GM23248 (cell line): ENCODE data around the gene ZNF554. TPM values are rescaled to one million over a fixed set of nuclear protein-coding genes. Genes with fewer than 3 reads are reported as not detected.

ENCODE experiments used
- DNase-seq: peaks from one replicate; pipeline ENCODE4 v3.0.0-alpha.2; 2015
- H2AFZ ChIP-seq: fragments of 200-600 bp; sonication (generic); 2 replicates; pipeline ENCODE4 v1.6.1; 2016; ENCODE audit warnings: antibody characterized with exemption
- H3F3A ChIP-seq: fragments of 200-600 bp; sonication (generic); 2 replicates; pipeline ENCODE4 v1.6.1; 2016; ENCODE audit warnings: mild to moderate bottlenecking, antibody characterized with exemption, mixed run types; ENCODE audit not compliant: insufficient read depth
- H3K27ac ChIP-seq: fragments of 200-600 bp; sonication (generic); 2 replicates; pipeline ENCODE4 v1.5.1; 2016; ENCODE audit warnings: mild to moderate bottlenecking
- H3K27me3 ChIP-seq: fragments of 200-600 bp; sonication (generic); replicated peaks from 2 replicates; pipeline ENCODE4 v1.6.1; 2016; ENCODE audit warnings: mild to moderate bottlenecking; ENCODE audit not compliant: insufficient read depth
- H3K36me3 ChIP-seq: fragments of 200-600 bp; sonication (generic); 2 replicates; pipeline ENCODE4 v1.6.1; 2016; ENCODE audit warnings: low read depth, mild to moderate bottlenecking
- H3K4me1 ChIP-seq: fragments of 200-600 bp; sonication (generic); 2 replicates; pipeline ENCODE4 v1.6.1; 2016; ENCODE audit warnings: mild to moderate bottlenecking; ENCODE audit not compliant: insufficient read depth
- H3K4me2 ChIP-seq: fragments of 200-600 bp; sonication (generic); one replicate; pipeline ENCODE4 v1.6.1; 2016; ENCODE audit warnings: mild to moderate bottlenecking; ENCODE audit not compliant: unreplicated experiment
- H3K4me3 ChIP-seq: fragments of 200-600 bp; sonication (generic); 2 replicates; pipeline ENCODE4 v1.5.1; 2016; ENCODE audit warnings: mild to moderate bottlenecking
- H3K79me2 ChIP-seq: fragments of 200-600 bp; sonication (generic); 2 replicates; pipeline ENCODE4 v1.6.1; 2016; ENCODE audit warnings: mild to moderate bottlenecking; ENCODE audit not compliant: insufficient read depth
- H3K9ac ChIP-seq: fragments of 200-600 bp; sonication (generic); 2 replicates; pipeline ENCODE4 v1.6.1; 2016; ENCODE audit warnings: mild to moderate bottlenecking
- H3K9me2 ChIP-seq: fragments of 200-600 bp; sonication (generic); 2 replicates; pipeline ENCODE4 v1.6.1; 2016; ENCODE audit warnings: mixed run types, mild to moderate bottlenecking, moderate library complexity; ENCODE audit not compliant: insufficient read depth
- H3K9me3 ChIP-seq: fragments of 200-600 bp; sonication (generic); one replicate; pipeline ENCODE4 v1.6.1; 2017; ENCODE audit warnings: low read depth
- H4K20me1 ChIP-seq: fragments of 200-600 bp; sonication (generic); 2 replicates; pipeline ENCODE4 v1.6.0; 2016; ENCODE audit not compliant: insufficient read depth
- EZH2 ChIP-seq: fragments of 200-600 bp; sonication (generic); IDR thresholded peaks from 2 replicates; pipeline ENCODE4 v1.6.1; 2018; ENCODE audit warnings: antibody characterized with exemption, mild to moderate bottlenecking; ENCODE audit not compliant: insufficient read depth, poor library complexity, severe bottlenecking
- EZH2phosphoT487 ChIP-seq: fragments of 200-600 bp; sonication (generic); IDR thresholded peaks from 2 replicates; pipeline ENCODE4 v1.6.1; 2018; ENCODE audit warnings: antibody characterized with exemption, moderate library complexity, mild to moderate bottlenecking, low read depth; ENCODE audit not compliant: insufficient read depth
- WGBS, 2 experiments: methylation state at CpG; one replicate each; pipeline ENCODE4 v1.1.6; 2015 to 2017; ENCODE audit warnings: low lambda C conversion rate in 2 of 2, low coverage in 1 of 2; ENCODE audit errors: missing lambda C conversion rate in 2 of 2; 5-methylcytosine and 5-hydroxymethylcytosine counted together
- in situ Hi-C: fragments of 300-500 bp; cut with MboI; formaldehyde crosslinking; loops from 2 replicates; pipeline ENCODE4 v1.15.0; 2020
- polyA plus RNA-seq: library from polyadenylated mRNA; unstranded; fragments of >200 nt; fragmentation: Nextera tagmentation; extraction: Ambion mirVana; gene quantifications from 2 replicates; pipeline ENCODE4 v1.2.1, GENCODE V29; 2016
- total RNA-seq: library from RNA; depleted of rRNA; stranded (reverse); fragments of >200 nt; shearing (Covaris generic); gene quantifications from 2 replicates; pipeline ENCODE4 v1.2.3, GENCODE V29; 2014

Gene ZNF554
- total and polyA plus RNA-seq, 2 experiments from 2014 or later, result 1.4 to 2.9 TPM

DNA sequence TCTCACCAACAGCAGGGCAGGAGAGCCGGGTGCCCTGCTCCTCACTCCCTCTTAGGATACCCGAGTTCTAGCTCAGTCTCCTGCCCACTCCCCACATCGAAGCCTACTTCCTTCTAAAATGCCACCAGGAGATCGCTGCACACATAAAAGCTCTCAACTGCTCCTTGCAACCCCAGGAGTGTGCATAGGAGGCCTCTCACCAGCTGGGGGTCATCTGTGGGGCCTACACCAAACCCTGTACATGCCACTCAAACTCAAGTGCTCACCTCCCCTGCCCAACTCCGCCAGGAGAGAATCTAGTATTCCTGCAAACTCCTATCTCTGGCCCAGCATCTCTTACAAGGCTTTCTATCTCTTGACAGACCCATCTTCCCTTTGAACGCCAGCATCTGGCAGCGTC, 39.4 kb upstream of the ZNF554 start:
- 80 to 81% methylated on average over 7 of the region's 7 CpGs for WGBS, 2 experiments
- Histone ChIP-seq H4K20me1 (no peaks in the 10 kb centered on the region), H3K9me2 (no peaks in the 10 kb centered on the region), H3K9me3 (no peaks in the 10 kb centered on the region), H3F3A (peaks cover 7% of the 10 kb centered on the region), H2AFZ (no peak overlapping the region), H3K4me3 (no peak overlapping the region), H3K36me3 (no peaks in the 10 kb centered on the region), H3K4me2 (no peak overlapping the region), H3K27me3 (no peaks in the 10 kb centered on the region), H3K79me2 (peaks cover 78% of the 10 kb centered on the region), H3K27ac (no peak overlapping the region), H3K4me1 (peaks cover 20% of the 10 kb centered on the region), H3K9ac (no peak overlapping the region)
- in situ Hi-C loops, result no loop called here
- DNase-seq, result no peak
- TF ChIP-seq EZH2phosphoT487 (no peak), EZH2 (no peak)

DNA sequence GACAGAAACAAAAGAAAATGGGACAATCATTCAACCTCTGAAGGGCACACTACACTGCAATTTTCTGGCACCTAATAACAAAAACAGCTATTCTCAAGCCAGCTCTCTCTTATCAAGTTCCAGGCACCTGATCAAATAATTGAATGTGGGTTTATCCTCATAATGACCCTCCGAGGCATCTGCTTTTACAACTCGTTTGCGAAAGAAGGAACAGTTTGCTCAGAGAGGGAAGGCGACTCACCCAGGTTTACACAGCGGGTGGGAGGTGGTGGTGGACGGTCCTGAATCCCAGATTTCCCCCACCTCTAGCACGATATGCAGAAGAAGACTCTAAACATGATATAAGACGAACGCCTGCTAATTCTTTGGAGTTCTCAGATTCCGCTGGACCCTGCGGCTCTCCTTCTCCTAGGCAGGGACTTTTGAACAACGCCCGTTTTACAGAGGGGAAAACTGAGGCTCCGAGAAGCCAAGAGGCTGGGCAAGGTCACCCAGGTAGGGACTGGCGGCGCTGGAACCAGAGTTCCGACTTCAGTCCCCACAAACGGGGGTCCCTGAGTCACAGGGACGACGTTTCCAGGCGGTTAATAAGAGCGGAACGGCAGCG, 37.2 kb upstream of the ZNF554 start:
- Histone ChIP-seq H3K27ac (peak overlapping the region; percentile 60), H3K9ac (peak overlapping the region; percentile 94), H2AFZ (peak overlapping the region; percentile 83), H3K9me2 (no peaks in the 10 kb centered on the region), H4K20me1 (no peaks in the 10 kb centered on the region), H3K4me2 (peak overlapping the region; percentile 96), H3K9me3 (no peaks in the 10 kb centered on the region), H3K36me3 (no peaks in the 10 kb centered on the region), H3K4me1 (peaks cover 24% of the 10 kb centered on the region), H3K79me2 (peaks cover 78% of the 10 kb centered on the region), H3K27me3 (no peaks in the 10 kb centered on the region), H3K4me3 (peak overlapping the region; percentile 97), H3F3A (peaks cover 7% of the 10 kb centered on the region)
- WGBS, 2 experiments, result 0 to 1% methylated on average over 24 of the region's 24 CpGs
- TF ChIP-seq EZH2phosphoT487 (no peak), EZH2 (no peak)
- in situ Hi-C loops, result no loop called here
- peak; percentile 45 for DNase-seq

DNA sequence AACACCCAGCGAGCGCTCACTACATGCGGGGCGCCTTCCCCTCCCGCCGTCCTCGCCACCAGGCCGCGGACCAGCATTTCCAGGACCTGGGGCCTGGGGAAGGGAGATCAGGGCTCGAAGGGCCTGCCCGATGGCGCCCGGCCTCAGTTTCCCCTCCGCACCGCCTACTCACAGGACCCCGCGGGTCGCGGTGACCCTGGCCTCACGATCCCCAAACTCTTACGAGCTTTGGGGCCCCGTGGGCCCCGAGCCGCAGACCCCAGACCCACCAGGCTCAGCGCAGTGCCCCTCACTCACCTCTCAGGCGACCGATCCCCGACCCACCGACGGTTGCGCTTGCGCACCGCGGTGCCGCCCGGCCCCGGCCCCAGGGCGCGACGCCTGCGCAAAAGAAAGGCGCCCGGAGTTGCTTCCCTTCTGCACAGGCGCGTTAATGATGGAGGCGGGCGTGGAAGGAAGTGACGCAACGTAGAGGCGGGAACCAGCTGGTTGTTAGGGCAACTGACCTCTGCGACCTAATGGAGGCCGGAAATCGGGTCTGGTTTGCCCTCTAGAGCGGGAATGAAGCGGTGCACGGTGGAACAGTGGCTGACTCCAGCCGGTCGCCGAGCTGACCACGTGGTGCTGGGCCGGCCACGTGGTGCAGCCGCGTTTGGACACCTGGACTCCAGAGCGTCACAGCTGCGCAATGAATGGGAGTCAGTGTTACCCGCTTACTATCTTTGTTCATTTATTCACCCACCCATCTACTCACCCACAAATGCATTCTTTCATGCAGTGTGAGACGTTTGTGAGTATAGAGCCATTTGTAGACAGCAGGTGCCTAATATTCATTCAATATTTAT, 36.5 kb upstream of the ZNF554 start, which contains the start of gene SGTA:
TSS of gene SGTA (minus strand) at position 338 of the 845 bp plus-strand sequence. CDS start 14,205 bp downstream, outside the sequence.
- DNase-seq, result peak; percentile 100
- no peaks in the 10 kb centered on the region for H3K27me3 ChIP-seq
- peaks cover 7% of the 10 kb centered on the region for H3F3A ChIP-seq
- H3K9me3 ChIP-seq, result no peaks in the 10 kb centered on the region
- in situ Hi-C loops, result no loop called here
- H2AFZ ChIP-seq, result peak within 1 kb of the TSS; percentile 85
- TF ChIP-seq EZH2phosphoT487, result no peak
- no peaks in the 10 kb centered on the region for H4K20me1 ChIP-seq
- no peaks in the 10 kb centered on the region for H3K9me2 ChIP-seq
- peak within 1 kb of the TSS; percentile 97 for H3K4me3 ChIP-seq
- H3K9ac ChIP-seq, result peak within 1 kb of the TSS; percentile 94
- H3K79me2 ChIP-seq, result peaks cover 78% of the 10 kb centered on the region
- peaks cover 24% of the 10 kb centered on the region for H3K4me1 ChIP-seq
- WGBS, 2 experiments, result 1 to 2% methylated on average over 54 to 65 of the region's 68 CpGs
- H3K36me3 ChIP-seq, result no peaks in the 10 kb centered on the region
- H3K4me2 ChIP-seq, result peak within 1 kb of the TSS; percentile 96
- peak within 1 kb of the TSS; percentile 81 for H3K27ac ChIP-seq

DNA sequence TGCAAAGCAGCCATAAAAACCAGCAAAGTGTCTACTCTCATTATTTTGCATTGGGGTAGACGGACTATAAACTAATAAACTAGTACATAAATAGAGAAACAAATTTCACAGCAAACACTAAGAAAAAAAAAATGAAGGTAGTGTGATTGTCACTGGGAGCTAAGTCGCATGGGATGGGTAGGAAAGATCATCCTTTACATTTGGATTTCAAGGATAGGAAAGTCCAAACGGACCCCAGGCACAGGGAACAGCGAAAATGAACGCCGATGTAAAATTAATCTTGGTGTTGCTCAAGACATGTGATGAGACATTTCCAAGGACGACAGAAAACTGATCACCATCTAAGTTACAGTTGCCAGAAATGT, 35.9 kb upstream of the ZNF554 start:
- in situ Hi-C loops, result no loop called here
- WGBS, 2 experiments, result 73 to 77% methylated on average over 7 of the region's 7 CpGs
- H3K4me3 ChIP-seq, result peak overlapping the region; percentile 97

More for the DNA sequence above, 35.9 kb upstream of the ZNF554 start:
- peak overlapping the region; percentile 89 for H3K4me2 ChIP-seq
- H4K20me1 ChIP-seq, result no peaks in the 10 kb centered on the region
- no peaks in the 10 kb centered on the region for H3K9me3 ChIP-seq
- no peaks in the 10 kb centered on the region for H3K36me3 ChIP-seq
- H3K27me3 ChIP-seq, result no peaks in the 10 kb centered on the region
- peak overlapping the region; percentile 85 for H2AFZ ChIP-seq
- H3K4me1 ChIP-seq, result peaks cover 24% of the 10 kb centered on the region
- DNase-seq, result no peak
- H3K9me2 ChIP-seq, result no peaks in the 10 kb centered on the region
- TF ChIP-seq EZH2phosphoT487, result no peak
- no peak for TF ChIP-seq EZH2
- H3F3A ChIP-seq, result peaks cover 7% of the 10 kb centered on the region
- peak overlapping the region; percentile 81 for H3K27ac ChIP-seq
- H3K79me2 ChIP-seq, result peaks cover 78% of the 10 kb centered on the region
- H3K9ac ChIP-seq, result peak overlapping the region; percentile 68
